Type B pancreatic cell (in vitro differentiated cells): ENCODE measurements around the gene RFTN1. TPM values are rescaled to one million over a fixed set of nuclear protein-coding genes. Genes with fewer than 3 reads are reported as not detected.

ENCODE experiments used
- DNase-seq: peaks from one replicate; pipeline ENCODE4 v3.0.0; 2021; ENCODE audit warnings: mixed read lengths; ENCODE audit not compliant: unreplicated experiment; ENCODE audit errors: extremely low spot score
- H3K27ac Mint-ChIP-seq: 2 replicates; pipeline ENCODE4 v1.8.0; 2021; ENCODE audit warnings: mild to moderate bottlenecking, mixed read lengths
- H3K27me3 Mint-ChIP-seq: 2 replicates; pipeline ENCODE4 v1.8.0; 2021; ENCODE audit warnings: mixed read lengths
- H3K36me3 Mint-ChIP-seq: 2 replicates; pipeline ENCODE4 v1.8.0; 2021; ENCODE audit warnings: mixed read lengths
- H3K4me1 Mint-ChIP-seq: one replicate; pipeline ENCODE4 v1.8.0; 2021; ENCODE audit warnings: mixed read lengths; ENCODE audit not compliant: unreplicated experiment
- H3K4me3 Mint-ChIP-seq: 2 replicates; pipeline ENCODE4 v1.8.0; 2021; ENCODE audit warnings: mild to moderate bottlenecking, mixed read lengths
- H3K9me3 Mint-ChIP-seq: 2 replicates; pipeline ENCODE4 v1.8.0; 2021; ENCODE audit warnings: mixed read lengths
- total RNA-seq: library from RNA; stranded (reverse); gene quantifications from 2 replicates; pipeline ENCODE4 v1.2.1, GENCODE V29; 2021; ENCODE audit warnings: low replicate concordance
- TF ChIP-seq, protein P1 (sequence below): fragments of 200-600 bp; sonication (generic); conservative IDR thresholded peaks from 2 replicates; pipeline ENCODE4 v1.5.0; 2021; ENCODE audit warnings: antibody characterized with exemption, mild to moderate bottlenecking

The RFTN1 gene
- total RNA-seq, 1 donor from 2014 or later: 18.3 TPM

DNA sequence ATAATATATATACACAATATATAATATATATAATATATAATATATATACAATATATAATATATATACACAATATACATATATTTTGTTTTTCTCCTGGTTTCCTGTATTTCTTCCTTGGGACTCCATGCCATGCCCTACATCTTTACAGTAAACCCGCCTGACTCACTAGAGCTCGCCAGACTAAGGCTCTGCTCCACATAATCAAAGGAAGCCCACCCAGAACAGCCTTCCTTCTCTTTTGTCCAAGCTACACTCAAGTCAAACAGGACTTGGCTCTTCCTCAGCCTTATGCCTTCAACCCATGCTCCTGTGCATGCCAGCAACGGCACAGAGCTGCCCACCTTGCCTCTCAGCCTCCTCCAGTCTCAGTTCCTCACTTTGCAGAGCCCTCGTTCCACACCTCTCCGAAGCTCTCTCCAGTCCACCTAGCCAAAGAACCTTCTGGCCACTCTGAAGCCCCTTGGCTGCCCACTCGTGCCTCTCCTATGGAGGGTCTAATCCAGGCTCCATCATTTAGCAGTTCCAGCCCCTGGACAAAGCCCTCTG, 109.1 kb downstream of the RFTN1 start:
- peaks cover 7% of the 10 kb centered on the region for H3K9me3 Mint-ChIP-seq
- no peak for DNase-seq
- no peaks in the 10 kb centered on the region for H3K27me3 Mint-ChIP-seq
- H3K36me3 Mint-ChIP-seq: peaks cover 4% of the 10 kb centered on the region
- H3K4me3 Mint-ChIP-seq: no peak overlapping the region
- H3K4me1 Mint-ChIP-seq: peaks cover 32% of the 10 kb centered on the region
- no peak overlapping the region for H3K27ac Mint-ChIP-seq
- TF ChIP-seq, protein P1, sequence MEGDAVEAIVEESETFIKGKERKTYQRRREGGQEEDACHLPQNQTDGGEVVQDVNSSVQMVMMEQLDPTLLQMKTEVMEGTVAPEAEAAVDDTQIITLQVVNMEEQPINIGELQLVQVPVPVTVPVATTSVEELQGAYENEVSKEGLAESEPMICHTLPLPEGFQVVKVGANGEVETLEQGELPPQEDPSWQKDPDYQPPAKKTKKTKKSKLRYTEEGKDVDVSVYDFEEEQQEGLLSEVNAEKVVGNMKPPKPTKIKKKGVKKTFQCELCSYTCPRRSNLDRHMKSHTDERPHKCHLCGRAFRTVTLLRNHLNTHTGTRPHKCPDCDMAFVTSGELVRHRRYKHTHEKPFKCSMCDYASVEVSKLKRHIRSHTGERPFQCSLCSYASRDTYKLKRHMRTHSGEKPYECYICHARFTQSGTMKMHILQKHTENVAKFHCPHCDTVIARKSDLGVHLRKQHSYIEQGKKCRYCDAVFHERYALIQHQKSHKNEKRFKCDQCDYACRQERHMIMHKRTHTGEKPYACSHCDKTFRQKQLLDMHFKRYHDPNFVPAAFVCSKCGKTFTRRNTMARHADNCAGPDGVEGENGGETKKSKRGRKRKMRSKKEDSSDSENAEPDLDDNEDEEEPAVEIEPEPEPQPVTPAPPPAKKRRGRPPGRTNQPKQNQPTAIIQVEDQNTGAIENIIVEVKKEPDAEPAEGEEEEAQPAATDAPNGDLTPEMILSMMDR: no peak

DNA sequence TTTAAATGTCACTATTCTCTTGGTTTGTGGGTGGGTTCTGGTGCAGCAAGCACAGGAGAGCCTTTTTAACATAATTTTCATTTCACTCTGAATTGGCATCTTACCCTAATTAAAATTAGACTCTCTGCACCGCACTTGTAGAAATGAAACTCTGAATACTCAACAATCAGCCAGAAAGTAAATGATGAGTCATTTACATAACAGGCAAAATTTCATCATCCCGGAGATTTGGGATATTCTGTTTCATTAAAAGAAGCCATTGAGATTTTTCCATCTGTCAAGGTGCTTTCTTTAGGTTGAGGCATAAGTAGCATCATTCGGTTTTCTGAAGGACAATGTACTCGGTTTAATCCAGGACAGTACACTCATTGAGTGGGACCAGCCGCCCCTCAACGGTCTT, 111.0 kb downstream of the RFTN1 start:
- no peak overlapping the region for H3K4me3 Mint-ChIP-seq
- peaks cover 7% of the 10 kb centered on the region for H3K9me3 Mint-ChIP-seq
- H3K27me3 Mint-ChIP-seq: no peaks in the 10 kb centered on the region
- no peak for DNase-seq
- H3K4me1 Mint-ChIP-seq: peaks cover 26% of the 10 kb centered on the region
- H3K27ac Mint-ChIP-seq: no peak overlapping the region
- peaks cover 4% of the 10 kb centered on the region for H3K36me3 Mint-ChIP-seq
- TF ChIP-seq, protein P1: no peak

DNA sequence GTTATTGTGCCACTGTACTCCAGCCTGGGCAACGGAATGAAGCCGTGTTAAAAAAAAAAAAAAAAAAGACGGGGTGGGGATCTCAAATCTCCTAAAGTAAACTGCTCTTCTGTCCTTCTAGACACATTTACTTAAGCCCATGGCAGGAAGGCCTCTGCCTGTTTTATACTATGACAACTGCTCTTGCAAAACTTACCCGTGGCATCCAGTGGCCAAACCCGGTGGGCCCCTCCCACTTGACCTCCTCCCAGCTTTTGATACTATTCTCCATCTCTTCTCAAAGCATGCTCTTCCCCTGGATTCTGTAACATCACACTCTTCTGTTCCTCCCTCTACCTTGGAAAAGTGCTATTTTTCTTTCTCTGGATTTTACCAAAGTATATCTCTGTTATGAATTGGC, 112.2 kb downstream of the RFTN1 start:
- TF ChIP-seq, protein P1: no peak
- Mint-ChIP-seq H3K27ac (no peak overlapping the region), H3K36me3 (peaks cover 4% of the 10 kb centered on the region), H3K27me3 (no peaks in the 10 kb centered on the region), H3K4me1 (peaks cover 28% of the 10 kb centered on the region), H3K4me3 (no peak overlapping the region), H3K9me3 (peaks cover 11% of the 10 kb centered on the region)
- no peak for DNase-seq

DNA sequence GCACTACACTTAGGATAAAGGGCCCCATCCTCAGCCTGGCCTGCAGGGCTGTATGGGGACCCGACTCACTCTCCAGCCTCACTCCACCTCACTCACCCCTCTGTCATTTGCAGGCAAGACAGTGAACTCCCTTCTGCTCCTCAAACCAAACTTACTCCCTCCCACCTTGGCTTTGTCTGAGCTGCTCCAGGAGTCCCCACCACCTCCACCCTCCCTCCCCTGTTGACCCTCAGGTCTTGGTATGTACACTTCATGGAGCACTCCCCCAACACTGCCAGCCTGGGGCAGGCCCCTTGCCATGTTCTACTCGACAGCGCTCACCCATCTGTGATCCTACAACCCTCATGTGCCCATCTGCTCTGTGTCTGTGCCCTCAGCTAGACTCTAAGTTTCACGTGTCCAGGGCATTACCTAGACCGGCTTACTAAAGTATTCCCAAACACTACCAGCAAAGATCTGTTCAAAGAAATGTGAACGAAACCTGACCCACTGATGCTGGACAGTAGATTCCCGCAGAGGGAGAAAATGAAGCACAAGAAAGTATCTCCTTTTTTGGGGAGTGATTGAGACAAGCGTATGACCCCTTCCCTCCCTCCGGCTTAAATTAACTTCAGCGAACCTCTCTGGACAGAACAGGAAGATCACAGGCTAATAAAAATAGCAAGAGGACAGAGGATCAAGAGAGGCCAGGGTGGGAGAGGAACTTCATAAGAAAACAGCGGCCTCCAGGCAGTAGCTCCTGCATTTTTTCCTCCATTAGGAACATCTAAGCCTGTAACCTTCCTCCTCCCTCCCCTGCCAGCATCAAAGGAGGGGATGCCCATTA, 113.2 kb downstream of the RFTN1 start:
- Mint-ChIP-seq H3K4me1 (peaks cover 33% of the 10 kb centered on the region), H3K9me3 (peaks cover 11% of the 10 kb centered on the region), H3K27me3 (no peaks in the 10 kb centered on the region), H3K4me3 (no peak overlapping the region), H3K36me3 (peaks cover 4% of the 10 kb centered on the region), H3K27ac (peak overlapping the region; percentile 29)
- DNase-seq: no peak
- TF ChIP-seq, protein P1: no peak

DNA sequence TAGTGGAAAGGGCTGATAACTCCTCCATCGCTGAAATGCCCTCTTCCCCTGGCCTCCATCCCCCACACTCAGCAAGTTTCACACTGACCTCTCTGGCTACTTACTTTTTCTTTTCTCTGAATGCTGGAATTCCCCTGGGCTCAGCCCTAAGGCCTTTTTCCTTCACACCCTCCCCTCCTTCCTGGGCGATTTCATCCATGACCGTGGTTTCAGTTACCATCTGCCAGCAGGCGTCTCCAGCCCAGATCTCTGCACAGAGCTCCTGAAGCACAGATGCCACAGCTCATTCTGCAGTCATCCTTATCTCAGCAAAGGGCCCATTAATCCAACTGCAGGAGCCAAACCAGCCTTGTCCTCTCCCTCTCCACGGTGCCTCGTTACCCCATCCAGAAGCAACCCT, 114.0 kb downstream of the RFTN1 start:
- Mint-ChIP-seq H3K4me1 (peaks cover 30% of the 10 kb centered on the region), H3K27ac (peak overlapping the region; percentile 7), H3K9me3 (peaks cover 6% of the 10 kb centered on the region), H3K4me3 (peak overlapping the region; percentile 22), H3K27me3 (no peaks in the 10 kb centered on the region), H3K36me3 (peaks cover 4% of the 10 kb centered on the region)
- TF ChIP-seq, protein P1: no peak
- DNase-seq: no peak
